Gastroesophageal sphincter (tissue), 3 donors: Measurements from ENCODE around the gene MIF4GD.

Source experiments
- CTCF ChIP-seq, 4 experiments: fragments of 200-600 bp in 2 of 4; fragments of 450-650 bp in 2 of 4; sonication (generic) in 1 of 4; IDR thresholded peaks; one replicate each; pipeline ENCODE4 v1.5.1; 2017 to 2019; ENCODE audit warnings: antibody characterized with exemption in 4 of 4, mild to moderate bottlenecking in 2 of 4, moderate library complexity in 2 of 4
- POLR2A ChIP-seq, 2 donors: fragments of 450-650 bp; IDR thresholded peaks; one replicate each; pipeline ENCODE4 v1.6.1; 2017; ENCODE audit warnings: antibody characterized with exemption in 2 of 2, mild to moderate bottlenecking in 2 of 2, moderate library complexity in 1 of 2

GRCh38 chr17:75228305-75228704, 42.7 kb downstream of the MIF4GD start:
- TF ChIP-seq POLR2A (IDR thresholded peaks at IDR 0.05) (no peak), CTCF (IDR thresholded peaks at IDR 0.05) (no peak)
